NCI-H1930 (cell line): ENCODE data around the gene CHMP1A.
"Not testable (repeated sequence)": the region's sequence is repeated elsewhere in the genome, so short reads cannot be mapped to it uniquely, and the experiment has no call there.

ENCODE experiments used
- DNase-seq, 2 experiments: peaks; one replicate each; lab custom pipeline; 2025; lab: John Stamatoyannopoulos, UW

The CHMP1A gene

DNA sequence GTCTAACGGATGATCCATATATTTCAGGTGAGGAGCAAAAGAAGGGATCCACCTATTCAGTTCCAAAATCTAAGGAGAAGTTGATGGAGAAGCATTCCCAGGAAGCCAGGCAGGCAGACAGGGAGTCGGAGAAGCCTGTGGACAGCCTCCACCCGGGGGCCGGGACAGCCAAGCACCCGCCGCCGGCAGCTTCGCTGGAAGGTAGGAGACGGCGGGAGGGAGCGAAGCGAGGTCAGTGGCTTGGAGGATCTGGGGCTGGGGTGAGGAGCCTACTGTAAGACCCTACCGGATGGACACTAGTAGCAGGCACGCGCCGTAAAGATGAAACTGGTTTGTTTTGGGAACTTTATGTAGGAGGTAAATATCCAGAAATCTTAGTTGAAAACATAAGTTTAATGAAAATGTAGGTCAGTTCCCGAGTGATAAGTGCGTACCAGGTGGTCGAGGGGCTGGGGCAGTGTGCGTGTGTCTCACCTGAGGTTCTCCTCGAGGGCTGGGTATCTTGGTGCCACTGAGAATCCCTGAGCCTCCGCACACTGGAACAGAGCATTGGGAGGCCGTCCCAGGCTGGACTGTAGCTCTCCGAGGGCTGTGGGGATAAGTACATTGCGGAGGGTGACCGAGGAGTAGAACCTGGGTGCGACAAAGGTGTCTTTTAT lies 842 bp upstream of the CHMP1A start:
- no peak for DNase-seq

GRCh38 chr16:89656435-89657121 lies 930 bp downstream of the CHMP1A start:
- no peak for DNase-seq

DNA sequence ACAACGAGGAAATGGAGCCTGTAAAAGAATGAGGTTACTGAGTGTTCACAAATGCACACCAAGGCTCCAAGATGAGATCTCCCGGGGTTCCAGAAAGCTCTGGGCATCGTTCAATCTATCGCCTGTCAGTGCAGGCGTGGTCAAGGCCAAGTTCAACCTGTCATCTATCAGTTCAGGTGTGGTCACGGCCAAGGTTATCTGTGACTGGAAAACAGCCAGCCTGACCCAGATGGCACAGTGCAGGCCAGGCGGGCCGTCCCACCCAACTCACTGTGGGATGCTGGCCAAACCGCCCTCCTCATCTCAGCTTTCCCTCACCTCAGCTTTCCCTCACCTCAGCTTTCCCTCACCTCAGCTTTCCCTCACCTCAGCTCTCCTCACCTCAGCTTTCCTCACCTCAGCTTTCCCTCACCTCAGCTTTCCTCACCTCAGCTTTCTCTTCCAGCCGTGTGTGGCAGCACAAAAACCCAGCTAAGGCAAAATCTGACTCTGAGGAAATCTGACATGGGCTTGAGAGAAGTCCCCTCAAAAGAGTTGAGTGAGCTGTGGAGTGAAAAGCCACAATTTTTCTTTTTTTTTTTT lies 2.4 kb downstream of the CHMP1A start:
- DNase-seq = no peak

DNA sequence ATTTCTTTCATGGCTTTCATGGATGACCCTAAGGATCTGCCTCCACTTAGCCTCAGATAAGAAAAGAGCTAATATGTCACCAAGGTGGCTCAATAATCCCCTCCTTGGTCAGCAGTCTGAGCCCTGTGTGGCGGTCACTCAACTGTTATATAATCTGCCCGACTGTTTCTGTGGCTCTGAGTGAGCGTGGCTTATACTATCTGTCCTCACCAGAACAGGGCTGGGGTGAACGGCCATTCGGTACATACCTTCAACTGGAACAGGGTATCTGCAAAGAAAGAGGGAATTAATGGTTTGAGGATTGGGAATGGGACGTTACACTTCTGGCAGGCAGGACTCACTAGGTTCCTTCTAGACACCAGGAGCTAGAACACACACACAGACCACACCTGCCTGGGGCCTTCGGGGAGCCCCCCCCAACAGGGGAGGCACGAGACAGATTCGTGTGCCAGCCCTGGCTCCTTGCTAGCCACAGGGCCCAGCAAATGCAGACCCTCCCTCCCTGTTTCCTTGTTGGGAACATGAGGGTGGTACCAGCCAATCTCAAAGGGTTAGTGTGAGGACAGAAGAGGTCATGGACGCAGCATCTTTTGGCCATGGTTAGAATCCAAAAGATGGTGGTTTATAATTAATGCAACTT lies 3.7 kb downstream of the CHMP1A start:
- no peak for DNase-seq

GRCh38 chr16:89651584-89651983 lies 5.9 kb downstream of the CHMP1A start:
- no peak for DNase-seq

GRCh38 chr16:89646906-89647305 lies 10.6 kb downstream of the CHMP1A start:
- DNase-seq = no peak

DNA sequence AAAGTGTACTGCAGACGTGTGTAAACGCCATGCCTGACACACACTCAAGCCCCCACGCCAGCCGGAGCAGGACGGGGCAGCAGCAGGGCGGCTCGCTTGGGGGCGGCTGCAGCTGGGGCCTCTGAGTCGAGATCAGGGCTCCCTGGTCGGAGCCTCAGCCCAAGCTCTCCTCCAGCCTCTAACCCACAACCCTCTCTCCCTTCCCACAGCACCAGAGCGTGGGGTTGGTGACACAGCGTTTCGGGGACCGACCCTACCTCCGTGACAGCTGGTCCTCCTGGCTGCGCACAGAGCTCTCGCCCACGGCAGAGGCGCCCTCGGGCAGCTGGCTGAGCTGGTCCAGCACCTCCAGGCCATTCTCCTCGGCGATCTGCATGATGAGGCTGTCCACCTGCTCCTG lies 11.2 kb downstream of the CHMP1A start:
- DNase-seq = no peak

- DNase-seq = no peak
Measured at GRCh38 chr16:89645122-89645521, 12.4 kb downstream of the CHMP1A start.

GRCh38 chr16:89643769-89644300 lies 13.7 kb downstream of the CHMP1A start:
- DNase-seq = no peak

DNA sequence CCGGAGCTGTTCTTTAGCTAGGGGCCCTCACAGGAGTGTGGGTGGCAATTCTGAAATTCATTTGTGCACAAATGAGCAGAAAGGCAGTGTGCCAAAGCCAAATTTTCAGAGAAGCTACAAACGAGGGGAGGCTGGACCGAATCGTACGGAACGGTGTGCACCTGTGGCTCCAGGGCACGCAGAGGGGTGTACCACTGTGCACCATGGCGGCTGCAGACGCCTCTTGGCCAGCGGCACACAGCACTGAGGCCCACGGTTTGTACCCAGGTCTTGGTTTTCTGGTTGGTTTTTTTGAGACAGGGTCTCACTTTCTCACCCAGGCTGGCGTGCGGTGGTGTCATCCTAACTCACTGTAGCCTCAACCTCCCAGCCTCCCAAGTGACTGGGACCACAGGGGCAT lies 14.9 kb downstream of the CHMP1A start:
- no peak for DNase-seq

DNA sequence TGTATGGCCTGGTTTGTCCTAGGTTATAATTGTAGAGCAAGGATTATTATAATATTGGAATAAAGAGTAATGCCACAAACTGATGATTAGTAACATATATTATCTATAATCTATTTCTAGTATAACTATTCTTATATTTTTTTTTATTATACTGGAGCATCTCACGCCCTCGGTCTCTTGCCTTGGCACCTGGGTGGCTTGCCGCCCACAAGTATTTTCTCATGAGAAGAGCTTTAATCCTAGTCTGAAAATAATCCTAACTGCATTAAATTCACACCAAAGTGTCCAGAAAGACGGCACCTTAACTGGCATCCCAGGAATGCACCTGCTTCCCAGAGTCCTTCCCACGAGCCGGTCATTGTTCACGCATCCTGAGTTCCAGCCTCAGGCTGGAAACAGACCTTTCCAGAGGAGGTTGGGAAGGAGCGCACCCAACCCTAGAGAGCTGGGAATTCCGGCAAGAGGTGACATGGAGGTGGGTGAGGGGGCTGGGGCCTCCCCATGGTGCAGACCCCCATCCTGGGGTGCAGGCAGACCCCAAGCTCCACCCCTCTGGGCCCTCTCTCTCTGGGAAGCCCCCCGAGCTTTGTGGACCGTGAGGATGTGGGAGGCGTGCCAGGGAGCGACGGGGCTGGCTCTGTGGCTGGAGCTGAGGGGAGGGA lies 15.9 kb downstream of the CHMP1A start:
- DNase-seq = no peak

- DNase-seq = no peak
Measured at GRCh38 chr16:89639385-89639784, 18.1 kb downstream of the CHMP1A start.

GRCh38 chr16:89638455-89638854 lies 19.1 kb downstream of the CHMP1A start:
- no peak for DNase-seq

DNA sequence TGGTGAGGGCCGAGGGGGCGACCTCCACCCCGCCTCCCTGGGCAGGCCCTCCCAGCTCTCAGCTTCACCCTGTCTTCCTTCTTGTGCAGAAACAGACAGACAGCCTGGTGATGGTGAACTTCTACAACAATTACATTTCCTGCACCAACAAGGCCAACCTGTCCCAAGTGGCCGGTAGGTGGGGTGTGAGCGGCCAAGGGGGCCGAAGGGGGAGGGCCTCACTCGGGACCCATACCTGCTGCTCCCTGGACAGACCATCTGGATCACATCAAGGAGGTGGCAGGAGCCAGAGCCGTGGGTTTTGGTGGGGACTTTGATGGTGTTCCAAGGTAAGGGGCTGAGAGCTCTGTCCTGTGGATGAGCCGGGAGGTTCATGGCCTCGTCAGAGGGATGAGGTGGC lies 20.1 kb downstream of the CHMP1A start:
- no peak for DNase-seq

DNA sequence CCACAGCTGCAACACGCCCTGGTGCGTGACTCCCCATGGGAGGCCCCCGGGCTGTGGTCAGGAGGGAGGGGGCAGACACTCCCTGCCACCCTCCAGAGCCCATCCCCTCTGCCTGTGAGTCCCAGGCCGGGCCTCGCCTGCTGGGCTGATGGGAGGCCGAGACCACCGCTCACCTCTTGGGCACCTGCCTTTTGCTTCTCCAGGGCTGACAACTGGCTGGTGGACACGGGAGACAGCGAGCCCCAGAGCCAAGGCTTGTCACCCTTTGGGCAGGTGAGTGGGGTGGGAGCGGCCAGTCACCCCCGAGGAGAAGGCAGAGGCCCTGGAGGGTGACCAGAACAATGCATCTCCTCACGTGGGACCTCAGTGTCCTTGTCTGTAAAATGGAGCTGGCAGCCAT lies 20.8 kb downstream of the CHMP1A start:
- no peak for DNase-seq

- not testable (repeated sequence) for DNase-seq
Measured at GRCh38 chr16:89634463-89635385, 22.8 kb downstream of the CHMP1A start.

- no peak for DNase-seq
Measured at GRCh38 chr16:89633064-89633631, 24.4 kb downstream of the CHMP1A start.

DNA sequence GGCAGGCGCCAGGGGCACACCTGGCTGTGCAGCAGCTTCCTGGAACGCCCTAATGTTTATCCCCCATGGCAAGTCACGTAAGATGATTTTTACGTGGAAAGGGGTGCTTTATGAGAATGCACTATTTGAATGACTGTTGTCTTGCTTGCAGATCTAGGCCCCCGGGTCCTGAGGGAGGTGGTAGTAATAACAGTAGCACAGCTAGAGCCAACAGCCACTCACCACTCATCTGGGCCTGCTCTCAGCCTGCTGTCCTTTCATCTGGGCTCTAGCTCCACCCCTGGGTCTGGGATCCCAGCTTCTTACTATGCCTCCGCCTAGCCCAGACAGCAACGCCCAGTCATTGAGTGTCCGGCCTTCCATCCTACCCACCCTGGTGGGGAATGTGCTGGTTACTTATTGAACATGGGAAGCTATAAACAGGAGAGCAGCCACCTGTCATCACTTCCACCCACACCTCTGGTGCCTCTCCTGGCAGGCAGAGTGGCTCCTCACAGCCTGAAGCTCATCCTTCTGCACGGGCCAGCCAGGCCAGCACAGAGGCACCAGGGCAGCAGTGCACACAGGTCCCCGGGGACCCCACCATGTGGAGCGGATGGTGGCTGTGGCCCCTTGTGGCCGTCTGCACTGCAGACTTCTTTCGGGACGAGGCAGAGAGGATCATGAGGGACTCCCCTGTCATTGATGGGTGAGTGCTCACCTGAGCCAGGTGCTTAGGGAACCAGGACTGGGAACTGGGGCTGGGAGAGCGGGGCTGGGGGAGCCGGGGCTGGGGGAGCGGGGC lies 27.5 kb downstream of the CHMP1A start:
- DNase-seq = no peak

- DNase-seq = no peak
Measured at GRCh38 chr16:89624777-89625761, 32.4 kb downstream of the CHMP1A start.
